Measurements from ENCODE around the gene PFKFB3. TPM values are rescaled to one million over a fixed set of nuclear protein-coding genes. Genes with fewer than 3 reads are reported as not detected.

The PFKFB3 gene
- polyA plus RNA-seq, 2 donors = 26.2 to 42.7 TPM

Other genes with a start within 250 kb of the PFKFB3 start
- gene IL15RA, start 225.4 kb upstream of the PFKFB3 start, polyA plus RNA-seq = 1 to 10 TPM; 2.5 to 6.4 TPM
- under 1 TPM; 0.16 to 0.18 TPM for gene IL2RA, start 140.6 kb upstream of the PFKFB3 start, polyA plus RNA-seq
- gene RBM17, start 113.9 kb upstream of the PFKFB3 start, polyA plus RNA-seq = 10 to 100 TPM; 51.2 to 57.3 TPM

Data from esophagus (tissue), 2 donors.